Measurements from ENCODE around the gene MIB1.

Gene MIB1

GRCh38 chr18:21826641-21827302, 86.2 kb downstream of the MIB1 start:
- TF ChIP-seq, protein P1, sequence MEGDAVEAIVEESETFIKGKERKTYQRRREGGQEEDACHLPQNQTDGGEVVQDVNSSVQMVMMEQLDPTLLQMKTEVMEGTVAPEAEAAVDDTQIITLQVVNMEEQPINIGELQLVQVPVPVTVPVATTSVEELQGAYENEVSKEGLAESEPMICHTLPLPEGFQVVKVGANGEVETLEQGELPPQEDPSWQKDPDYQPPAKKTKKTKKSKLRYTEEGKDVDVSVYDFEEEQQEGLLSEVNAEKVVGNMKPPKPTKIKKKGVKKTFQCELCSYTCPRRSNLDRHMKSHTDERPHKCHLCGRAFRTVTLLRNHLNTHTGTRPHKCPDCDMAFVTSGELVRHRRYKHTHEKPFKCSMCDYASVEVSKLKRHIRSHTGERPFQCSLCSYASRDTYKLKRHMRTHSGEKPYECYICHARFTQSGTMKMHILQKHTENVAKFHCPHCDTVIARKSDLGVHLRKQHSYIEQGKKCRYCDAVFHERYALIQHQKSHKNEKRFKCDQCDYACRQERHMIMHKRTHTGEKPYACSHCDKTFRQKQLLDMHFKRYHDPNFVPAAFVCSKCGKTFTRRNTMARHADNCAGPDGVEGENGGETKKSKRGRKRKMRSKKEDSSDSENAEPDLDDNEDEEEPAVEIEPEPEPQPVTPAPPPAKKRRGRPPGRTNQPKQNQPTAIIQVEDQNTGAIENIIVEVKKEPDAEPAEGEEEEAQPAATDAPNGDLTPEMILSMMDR (IDR thresholded peaks at IDR 0.05) = no peak

DNA sequence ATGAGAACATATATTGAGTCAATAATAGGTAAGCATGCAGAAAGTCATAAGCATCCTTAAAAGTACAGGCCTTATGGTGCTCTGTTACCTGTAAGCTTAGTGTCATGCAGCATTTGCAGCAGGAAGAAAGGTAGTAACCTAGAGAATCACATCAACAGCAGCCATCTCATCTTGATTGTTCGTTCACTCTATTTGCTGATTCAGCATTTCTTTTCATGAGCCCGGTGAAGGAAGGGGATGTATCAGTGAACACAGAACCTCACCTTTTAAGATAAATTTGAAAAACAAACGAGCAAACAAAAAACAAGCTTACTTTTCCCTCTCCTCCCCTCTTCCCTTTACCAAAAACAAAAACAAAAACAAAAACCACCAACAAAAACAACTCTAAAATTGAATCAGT, 89.9 kb downstream of the MIB1 start:
- TF ChIP-seq, protein P1 (IDR thresholded peaks at IDR 0.05) = no peak

- TF ChIP-seq, protein P1 (IDR thresholded peaks at IDR 0.05) = no peak
These were observed 90.8 kb downstream of the MIB1 start for GRCh38 chr18:21831413-21831831.

GRCh38 chr18:21833604-21834298, 93.2 kb downstream of the MIB1 start:
- TF ChIP-seq, protein P1 (IDR thresholded peaks at IDR 0.05) = no peak

DNA sequence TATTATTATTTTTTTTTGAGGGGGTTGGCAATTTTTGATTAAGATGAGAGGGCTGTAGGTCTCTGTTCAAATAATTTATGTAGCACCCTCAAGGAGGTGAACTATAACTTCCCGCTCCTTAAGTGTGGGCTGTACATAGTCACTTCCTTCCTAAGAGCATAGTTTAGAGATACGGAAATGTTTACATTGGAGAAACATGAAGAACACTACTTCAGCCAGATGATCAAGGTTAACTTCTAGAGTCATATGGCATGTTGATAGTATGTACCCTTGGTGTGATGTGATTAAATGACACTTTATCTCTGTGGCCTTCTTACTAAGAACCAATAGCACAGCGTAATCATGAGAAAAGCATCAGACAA, 93.7 kb downstream of the MIB1 start:
- TF ChIP-seq, protein P1 (IDR thresholded peaks at IDR 0.05) = no peak

DNA sequence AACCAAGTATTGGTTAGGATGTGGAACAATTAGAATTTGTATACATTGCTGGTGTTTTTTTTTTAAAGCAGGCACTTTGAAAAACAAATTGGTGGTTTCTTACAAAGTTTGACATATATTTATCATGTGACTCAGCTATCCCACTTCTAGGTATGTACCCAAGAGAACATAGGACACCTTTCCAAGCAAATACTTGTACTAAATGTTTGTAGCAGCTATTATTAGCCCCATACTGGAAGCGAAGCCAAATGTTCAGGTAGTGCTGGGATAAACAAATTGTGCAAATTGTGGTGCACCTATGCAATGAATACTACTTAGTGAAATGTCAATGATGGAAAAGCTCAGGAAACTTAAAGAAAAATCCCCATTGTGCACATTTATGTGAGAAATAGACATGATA, 101.0 kb downstream of the MIB1 start:
- TF ChIP-seq, protein P1 (IDR thresholded peaks at IDR 0.05) = no peak

GRCh38 chr18:21843341-21843740, 102.7 kb downstream of the MIB1 start:
- TF ChIP-seq, protein P1 (IDR thresholded peaks at IDR 0.05) = no peak

All from LNCAP (cell line).